GM23248 (cell line): Measurements from ENCODE around the gene POMGNT2.

Experiments used
- EZH2 ChIP-seq: fragments of 200-600 bp; sonication (generic); IDR thresholded peaks from 2 replicates; pipeline ENCODE4 v1.6.1; 2018; ENCODE audit warnings: antibody characterized with exemption, mild to moderate bottlenecking; ENCODE audit not compliant: insufficient read depth, poor library complexity, severe bottlenecking
- EZH2phosphoT487 ChIP-seq: fragments of 200-600 bp; sonication (generic); IDR thresholded peaks from 2 replicates; pipeline ENCODE4 v1.6.1; 2018; ENCODE audit warnings: antibody characterized with exemption, moderate library complexity, mild to moderate bottlenecking, low read depth; ENCODE audit not compliant: insufficient read depth

GRCh38 chr3:43074482-43074881 lies 31.4 kb downstream of the POMGNT2 start:
- TF ChIP-seq EZH2 (no peak), EZH2phosphoT487 (no peak)
